Amniotic stem cell (primary cell): Measurements from ENCODE around the gene ANKFY1.

Experiments used
- DNase-seq: peaks from one replicate; lab custom pipeline; 2025; lab: John Stamatoyannopoulos, UW

Gene ANKFY1

GRCh38 chr17:4118015-4118743 lies 145.6 kb downstream of the ANKFY1 start:
- no peak for DNase-seq

DNA sequence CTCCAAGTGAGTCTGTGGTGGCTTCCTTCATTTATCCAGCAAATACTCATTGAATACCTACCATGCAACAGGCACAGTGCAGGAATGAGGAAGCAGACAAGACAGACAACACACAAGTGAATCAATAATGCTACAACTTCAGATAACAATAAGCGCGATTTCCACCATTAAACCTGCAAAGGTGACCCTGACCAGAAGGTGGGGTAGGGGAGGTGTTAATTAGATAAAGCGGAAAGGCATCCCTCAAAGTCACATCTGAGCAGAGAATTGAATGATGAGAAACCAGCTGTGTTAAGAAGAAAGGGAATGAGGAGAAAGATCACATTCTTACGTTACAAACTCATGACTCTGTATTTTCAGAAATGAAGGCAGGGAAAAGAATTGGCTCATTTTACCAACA lies 147.3 kb downstream of the ANKFY1 start:
- no peak for DNase-seq
